ENCODE measurements around the gene PIAS2. TPM values are rescaled to one million over a fixed set of nuclear protein-coding genes. Genes with fewer than 3 reads are reported as not detected.
"Not testable (repeated sequence)": the region's sequence is repeated elsewhere in the genome, so short reads cannot be mapped to it uniquely, and the experiment has no call there.

PIAS2 gene
- polyA plus RNA-seq, 4 donors: 2.5 to 11.9 (median 4.4) TPM

- Histone ChIP-seq H3K4me1 (ENCODE audit: control insufficient read depth in 3 of 3, insufficient read depth in 2 of 3, low read depth in 1 of 3, low read length in 2 of 3) (no peaks in the 10 kb centered on the region), H3K27me3 (ENCODE audit: control insufficient read depth in 3 of 3, insufficient read depth in 3 of 3, low read length in 3 of 3) (no peaks in the 10 kb centered on the region), H3K36me3 (ENCODE audit: control insufficient read depth in 3 of 3, insufficient read depth in 2 of 3, low read depth in 1 of 3, low read length in 3 of 3) (peaks cover 0 to 8% (median 0%) of the 10 kb centered on the region in 3 donors), H3K9me3 (ENCODE audit: control insufficient read depth in 2 of 2, insufficient read depth in 1 of 2, low read depth in 1 of 2, low read length in 1 of 2) (peaks cover 0 to 25% of the 10 kb centered on the region in 2 donors), H3K4me3 (ENCODE audit: low read depth in 1 of 3, low read length in 3 of 3) (no peak overlapping the region), H3K27ac (ENCODE audit: low read depth in 1 of 3, low read length in 2 of 3) (no peak overlapping the region)
- DNase-seq: no peak
- FAIRE-seq: no peak
- WGBS, 3 donors: 81 to 96% (median 87%) methylated on average over 2 of the region's 2 CpGs
Observed at GRCh38 chr18:46866523-46866922, 50.8 kb downstream of the PIAS2 start.

- H3K4me1 ChIP-seq (ENCODE audit: control insufficient read depth in 3 of 3, insufficient read depth in 2 of 3, low read depth in 1 of 3, low read length in 2 of 3); DNase-seq; H3K27ac ChIP-seq (ENCODE audit: low read depth in 1 of 3, low read length in 2 of 3); H3K36me3 ChIP-seq (ENCODE audit: control insufficient read depth in 3 of 3, insufficient read depth in 2 of 3, low read depth in 1 of 3, low read length in 3 of 3); H3K4me3 ChIP-seq (ENCODE audit: low read depth in 1 of 3, low read length in 3 of 3); FAIRE-seq; H3K27me3 ChIP-seq (ENCODE audit: control insufficient read depth in 3 of 3, insufficient read depth in 3 of 3, low read length in 3 of 3): not testable (repeated sequence)
- peaks cover 0 to 22% of the 10 kb centered on the region in 2 donors for H3K9me3 ChIP-seq (ENCODE audit: control insufficient read depth in 2 of 2, insufficient read depth in 1 of 2, low read depth in 1 of 2, low read length in 1 of 2)
- WGBS, 3 donors: 97 to 98% (median 98%) methylated on average over 8 of the region's 8 CpGs
Observed at GRCh38 chr18:46865245-46865644, 52.1 kb downstream of the PIAS2 start.

- no peaks in the 10 kb centered on the region for H3K4me1 ChIP-seq (ENCODE audit: control insufficient read depth in 3 of 3, insufficient read depth in 2 of 3, low read depth in 1 of 3, low read length in 2 of 3)
- no peak for FAIRE-seq
- no peaks in the 10 kb centered on the region for H3K27me3 ChIP-seq (ENCODE audit: control insufficient read depth in 3 of 3, insufficient read depth in 3 of 3, low read length in 3 of 3)
- H3K9me3 ChIP-seq (ENCODE audit: control insufficient read depth in 2 of 2, insufficient read depth in 1 of 2, low read depth in 1 of 2, low read length in 1 of 2): no peaks in the 10 kb centered on the region
- H3K36me3 ChIP-seq (ENCODE audit: control insufficient read depth in 3 of 3, insufficient read depth in 2 of 3, low read depth in 1 of 3, low read length in 3 of 3): peaks cover 0 to 7% (median 0%) of the 10 kb centered on the region in 3 donors
- DNase-seq: no peak
- 76 to 89% (median 86%) methylated on average over 2 of the region's 2 CpGs for WGBS, 3 donors
- H3K4me3 ChIP-seq (ENCODE audit: low read depth in 1 of 3, low read length in 3 of 3): no peak overlapping the region
- no peak overlapping the region for H3K27ac ChIP-seq (ENCODE audit: low read depth in 1 of 3, low read length in 2 of 3)
Observed at GRCh38 chr18:46859855-46860254, 57.5 kb downstream of the PIAS2 start.

- no peak overlapping the region for H3K27ac ChIP-seq (ENCODE audit: low read depth in 1 of 3, low read length in 2 of 3)
- DNase-seq: no peak
- H3K27me3 ChIP-seq (ENCODE audit: control insufficient read depth in 3 of 3, insufficient read depth in 3 of 3, low read length in 3 of 3): no peaks in the 10 kb centered on the region
- no peak for FAIRE-seq
- H3K9me3 ChIP-seq (ENCODE audit: control insufficient read depth in 2 of 2, insufficient read depth in 1 of 2, low read depth in 1 of 2, low read length in 1 of 2): no peaks in the 10 kb centered on the region
- 96 to 98% (median 98%) methylated on average over 4 of the region's 4 CpGs for WGBS, 3 donors
- H3K4me3 ChIP-seq (ENCODE audit: low read depth in 1 of 3, low read length in 3 of 3): no peak overlapping the region
- H3K36me3 ChIP-seq (ENCODE audit: control insufficient read depth in 3 of 3, insufficient read depth in 2 of 3, low read depth in 1 of 3, low read length in 3 of 3): peaks cover 0 to 7% (median 0%) of the 10 kb centered on the region in 3 donors
- no peaks in the 10 kb centered on the region for H3K4me1 ChIP-seq (ENCODE audit: control insufficient read depth in 3 of 3, insufficient read depth in 2 of 3, low read depth in 1 of 3, low read length in 2 of 3)
Observed at GRCh38 chr18:46858290-46858689, 59.0 kb downstream of the PIAS2 start.

- H3K27me3 ChIP-seq (ENCODE audit: control insufficient read depth in 3 of 3, insufficient read depth in 3 of 3, low read length in 3 of 3): no peaks in the 10 kb centered on the region
- no peak overlapping the region for H3K27ac ChIP-seq (ENCODE audit: low read depth in 1 of 3, low read length in 2 of 3)
- no peak for DNase-seq
- peaks cover 0 to 3% (median 0%) of the 10 kb centered on the region in 3 donors for H3K36me3 ChIP-seq (ENCODE audit: control insufficient read depth in 3 of 3, insufficient read depth in 2 of 3, low read depth in 1 of 3, low read length in 3 of 3)
- H3K4me3 ChIP-seq (ENCODE audit: low read depth in 1 of 3, low read length in 3 of 3): no peak overlapping the region
- FAIRE-seq: no peak
- H3K9me3 ChIP-seq (ENCODE audit: control insufficient read depth in 2 of 2, insufficient read depth in 1 of 2, low read depth in 1 of 2, low read length in 1 of 2): no peaks in the 10 kb centered on the region
- no peaks in the 10 kb centered on the region for H3K4me1 ChIP-seq (ENCODE audit: control insufficient read depth in 3 of 3, insufficient read depth in 2 of 3, low read depth in 1 of 3, low read length in 2 of 3)
Observed at GRCh38 chr18:46856973-46857372, 60.3 kb downstream of the PIAS2 start.

GRCh38 chr18:46849007-46849406 is 68.3 kb downstream of the PIAS2 start:
- Histone ChIP-seq H3K27ac (ENCODE audit: low read depth in 1 of 3, low read length in 2 of 3) (no peak overlapping the region), H3K27me3 (ENCODE audit: control insufficient read depth in 3 of 3, insufficient read depth in 3 of 3, low read length in 3 of 3) (no peaks in the 10 kb centered on the region), H3K9me3 (ENCODE audit: control insufficient read depth in 2 of 2, insufficient read depth in 1 of 2, low read depth in 1 of 2, low read length in 1 of 2) (no peaks in the 10 kb centered on the region), H3K4me1 (ENCODE audit: control insufficient read depth in 3 of 3, insufficient read depth in 2 of 3, low read depth in 1 of 3, low read length in 2 of 3) (no peaks in the 10 kb centered on the region), H3K36me3 (ENCODE audit: control insufficient read depth in 3 of 3, insufficient read depth in 2 of 3, low read depth in 1 of 3, low read length in 3 of 3) (no peaks in the 10 kb centered on the region), H3K4me3 (ENCODE audit: low read depth in 1 of 3, low read length in 3 of 3) (no peak overlapping the region)
- FAIRE-seq: no peak
- DNase-seq: no peak

- DNase-seq (no peak), FAIRE-seq (no peak)
- no peak overlapping the region for H3K27ac ChIP-seq (ENCODE audit: low read depth in 1 of 3, low read length in 2 of 3)
- no peaks in the 10 kb centered on the region for H3K9me3 ChIP-seq (ENCODE audit: control insufficient read depth in 2 of 2, insufficient read depth in 1 of 2, low read depth in 1 of 2, low read length in 1 of 2)
- H3K4me1 ChIP-seq (ENCODE audit: control insufficient read depth in 3 of 3, insufficient read depth in 2 of 3, low read depth in 1 of 3, low read length in 2 of 3): no peaks in the 10 kb centered on the region
- H3K27me3 ChIP-seq (ENCODE audit: control insufficient read depth in 3 of 3, insufficient read depth in 3 of 3, low read length in 3 of 3): no peaks in the 10 kb centered on the region
- no peak overlapping the region for H3K4me3 ChIP-seq (ENCODE audit: low read depth in 1 of 3, low read length in 3 of 3)
- 96 to 100% (median 100%) methylated on average over 1 of the region's 1 CpG for WGBS, 3 donors
- H3K36me3 ChIP-seq (ENCODE audit: control insufficient read depth in 3 of 3, insufficient read depth in 2 of 3, low read depth in 1 of 3, low read length in 3 of 3): peaks cover 0 to 2% (median 0%) of the 10 kb centered on the region in 3 donors
Observed at GRCh38 chr18:46843372-46843771, 73.9 kb downstream of the PIAS2 start.

- Histone ChIP-seq H3K9me3 (ENCODE audit: control insufficient read depth in 2 of 2, insufficient read depth in 1 of 2, low read depth in 1 of 2, low read length in 1 of 2) (no peaks in the 10 kb centered on the region), H3K36me3 (ENCODE audit: control insufficient read depth in 3 of 3, insufficient read depth in 2 of 3, low read depth in 1 of 3, low read length in 3 of 3) (peaks cover 0 to 2% (median 0%) of the 10 kb centered on the region in 3 donors), H3K4me1 (ENCODE audit: control insufficient read depth in 3 of 3, insufficient read depth in 2 of 3, low read depth in 1 of 3, low read length in 2 of 3) (no peaks in the 10 kb centered on the region), H3K27me3 (ENCODE audit: control insufficient read depth in 3 of 3, insufficient read depth in 3 of 3, low read length in 3 of 3) (no peaks in the 10 kb centered on the region), H3K4me3 (ENCODE audit: low read depth in 1 of 3, low read length in 3 of 3) (no peak overlapping the region), H3K27ac (ENCODE audit: low read depth in 1 of 3, low read length in 2 of 3) (no peak overlapping the region)
- DNase-seq (no peak), FAIRE-seq (no peak)
- 93 to 94% (median 93%) methylated on average over 5 of the region's 5 CpGs for WGBS, 3 donors
Observed at GRCh38 chr18:46842583-46842982, 74.7 kb downstream of the PIAS2 start.

- no peaks in the 10 kb centered on the region for H3K36me3 ChIP-seq (ENCODE audit: control insufficient read depth in 3 of 3, insufficient read depth in 2 of 3, low read depth in 1 of 3, low read length in 3 of 3)
- no peak overlapping the region for H3K4me3 ChIP-seq (ENCODE audit: low read depth in 1 of 3, low read length in 3 of 3)
- no peak for FAIRE-seq
- no peaks in the 10 kb centered on the region for H3K4me1 ChIP-seq (ENCODE audit: control insufficient read depth in 3 of 3, insufficient read depth in 2 of 3, low read depth in 1 of 3, low read length in 2 of 3)
- H3K9me3 ChIP-seq (ENCODE audit: control insufficient read depth in 2 of 2, insufficient read depth in 1 of 2, low read depth in 1 of 2, low read length in 1 of 2): no peaks in the 10 kb centered on the region
- H3K27me3 ChIP-seq (ENCODE audit: control insufficient read depth in 3 of 3, insufficient read depth in 3 of 3, low read length in 3 of 3): no peaks in the 10 kb centered on the region
- no peak for DNase-seq
- no peak overlapping the region for H3K27ac ChIP-seq (ENCODE audit: low read depth in 1 of 3, low read length in 2 of 3)
- 98 to 100% (median 100%) methylated on average over 1 of the region's 1 CpG for WGBS, 3 donors
Observed at GRCh38 chr18:46833899-46834298, 83.4 kb downstream of the PIAS2 start.
